RCC 7860 (cell line): ENCODE results near the gene MED7.

Experiments
- DNase-seq: peaks from one replicate; pipeline ENCODE4 v3.0.0-alpha.2; 2015; ENCODE audit warnings: low spot score
- FAIRE-seq: peaks from 2 replicates; lab custom pipeline; 2012; peaks lifted over from hg19 to GRCh38; lab: Jason Lieb, UNC

Gene MED7

GRCh38 chr5:157108976-157109375 is 33.7 kb downstream of the MED7 start, which contains the start of gene HAVCR2:
HAVCR2 (minus strand) TSS chr5:157109044; CDS start chr5:157108983, 61 bp downstream.
- no peak for DNase-seq

GRCh38 chr5:157107508-157107907 is 35.2 kb downstream of the MED7 start:
- FAIRE-seq: no peak
- DNase-seq: peak; percentile 42

More at GRCh38 chr5:157108976-157109375, 33.7 kb downstream of the MED7 start, which contains the start of gene HAVCR2:
- no peak for FAIRE-seq

GRCh38 chr5:157106630-157107461 is 35.8 kb downstream of the MED7 start:
- DNase-seq (no peak), FAIRE-seq (no peak)

DNA sequence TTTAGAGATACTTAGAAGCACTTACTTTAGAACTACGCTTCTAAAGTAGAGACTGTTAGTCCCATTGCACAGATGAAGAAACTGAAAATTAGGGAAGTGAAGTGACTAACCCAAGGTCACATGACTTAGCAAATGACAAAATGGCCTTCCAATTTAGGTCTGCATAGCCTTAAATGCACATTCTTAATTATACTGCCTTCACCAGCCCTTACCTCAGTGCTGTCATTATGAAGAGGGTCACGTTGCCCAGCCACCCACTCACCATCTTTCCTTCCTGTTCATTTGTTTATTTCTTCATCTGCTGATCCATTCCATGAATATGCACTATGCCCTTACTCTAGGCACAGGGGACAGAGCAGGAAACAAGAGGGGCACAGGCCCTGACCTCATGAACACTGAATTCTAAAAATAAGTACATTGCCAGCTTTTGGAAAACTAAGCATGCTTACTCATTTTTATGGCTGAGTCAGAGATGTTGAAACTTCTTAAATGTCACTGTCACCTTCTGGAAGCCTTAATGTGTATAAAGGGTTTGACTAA is 42.5 kb downstream of the MED7 start:
- FAIRE-seq: peak; percentile 90
- DNase-seq: peak; percentile 54

GRCh38 chr5:157088342-157088990 is 54.2 kb downstream of the MED7 start:
- DNase-seq: no peak
- FAIRE-seq: no peak
